ENCODE measurements around the gene CACNA1B.

DNA sequence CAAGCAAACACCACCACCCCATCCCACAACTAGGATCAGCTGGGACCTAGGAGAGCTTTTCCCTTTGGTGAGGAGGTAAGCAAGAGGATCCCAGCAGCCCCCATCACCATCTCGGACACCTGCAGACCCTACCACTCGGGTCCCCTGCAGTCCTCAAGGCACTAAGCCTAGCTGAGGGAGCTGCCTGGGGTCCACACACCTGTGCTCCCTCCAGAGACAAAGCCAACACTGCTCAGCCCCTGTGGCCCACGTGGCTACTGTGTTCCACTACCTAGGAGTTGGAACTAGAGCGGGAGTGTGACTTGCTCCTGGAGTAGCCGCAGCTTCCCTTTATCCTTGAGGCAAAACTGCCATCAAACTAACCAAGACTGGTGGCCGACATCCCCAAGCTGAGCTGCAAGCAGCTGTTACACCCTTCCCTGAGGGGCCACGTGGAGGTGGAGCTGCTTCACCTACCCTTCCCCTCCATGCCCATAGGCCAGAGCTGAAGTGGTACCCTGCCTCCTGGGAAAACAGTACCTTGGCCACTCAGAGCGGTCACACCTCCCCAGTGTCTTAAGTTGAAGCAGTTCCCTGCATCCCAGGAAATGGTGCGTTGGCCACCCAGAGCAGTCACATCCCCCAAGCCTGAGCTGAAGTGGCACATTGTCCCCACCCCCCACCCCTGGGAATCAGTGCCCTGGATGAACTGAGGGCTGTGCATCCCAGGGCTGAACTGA, 205.5 kb downstream of the CACNA1B start:
- TF ChIP-seq, protein P1, sequence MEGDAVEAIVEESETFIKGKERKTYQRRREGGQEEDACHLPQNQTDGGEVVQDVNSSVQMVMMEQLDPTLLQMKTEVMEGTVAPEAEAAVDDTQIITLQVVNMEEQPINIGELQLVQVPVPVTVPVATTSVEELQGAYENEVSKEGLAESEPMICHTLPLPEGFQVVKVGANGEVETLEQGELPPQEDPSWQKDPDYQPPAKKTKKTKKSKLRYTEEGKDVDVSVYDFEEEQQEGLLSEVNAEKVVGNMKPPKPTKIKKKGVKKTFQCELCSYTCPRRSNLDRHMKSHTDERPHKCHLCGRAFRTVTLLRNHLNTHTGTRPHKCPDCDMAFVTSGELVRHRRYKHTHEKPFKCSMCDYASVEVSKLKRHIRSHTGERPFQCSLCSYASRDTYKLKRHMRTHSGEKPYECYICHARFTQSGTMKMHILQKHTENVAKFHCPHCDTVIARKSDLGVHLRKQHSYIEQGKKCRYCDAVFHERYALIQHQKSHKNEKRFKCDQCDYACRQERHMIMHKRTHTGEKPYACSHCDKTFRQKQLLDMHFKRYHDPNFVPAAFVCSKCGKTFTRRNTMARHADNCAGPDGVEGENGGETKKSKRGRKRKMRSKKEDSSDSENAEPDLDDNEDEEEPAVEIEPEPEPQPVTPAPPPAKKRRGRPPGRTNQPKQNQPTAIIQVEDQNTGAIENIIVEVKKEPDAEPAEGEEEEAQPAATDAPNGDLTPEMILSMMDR (IDR thresholded peaks at IDR 0.05): no peak
- no peak for TF ChIP-seq POLR2AphosphoS5 (IDR thresholded peaks at IDR 0.05; ENCODE audit: insufficient read depth in 1 of 2, low read depth in 1 of 2)
- no peak for TF ChIP-seq POLR2A (IDR thresholded peaks at IDR 0.05)

Measured in vagina (tissue), 2 donors.